HepG2 (cell line): ENCODE results near the gene TMEM221. TPM values are rescaled to one million over a fixed set of nuclear protein-coding genes. Genes with fewer than 3 reads are reported as not detected.

ENCODE experiments used
- CEBPG ChIP-seq: IDR thresholded peaks from 2 replicates; pipeline ENCODE4 v1.6.1; 2016
- CREB1 ChIP-seq, 2 experiments: fragments of 450-650 bp in 1 of 2; IDR thresholded peaks; 2 replicates each; pipeline ENCODE4 v1.6.1; 2016 to 2017; ENCODE audit warnings: control low read depth in 1 of 2, mild to moderate bottlenecking in 1 of 2, missing compliant biosample characterization in 1 of 2, missing genetic modification characterization in 1 of 2
- ERF ChIP-seq: IDR thresholded peaks from 2 replicates; pipeline ENCODE4 v1.6.1; 2018; ENCODE audit warnings: missing biosample characterization, missing genetic modification reagents
- GABPB1 ChIP-seq: IDR thresholded peaks from 2 replicates; pipeline ENCODE4 v1.6.1; 2016; ENCODE audit warnings: mild to moderate bottlenecking, missing genetic modification reagents, moderate library complexity, missing compliant biosample characterization
- HOXA5 ChIP-seq: sonication (generic); formaldehyde crosslinking; IDR thresholded peaks from 2 replicates; pipeline ENCODE4 v1.4.0; 2020; ENCODE audit warnings: missing genetic modification reagents
- KLF11 ChIP-seq: IDR thresholded peaks from 2 replicates; pipeline ENCODE4 v1.6.1; 2016; ENCODE audit warnings: missing compliant biosample characterization
- REPIN1 ChIP-seq: sonication (generic); formaldehyde crosslinking; IDR thresholded peaks from 2 replicates; pipeline ENCODE4 v1.8.0; 2022; ENCODE audit warnings: missing genetic modification reagents, low read depth, mild to moderate bottlenecking, borderline replicate concordance
- ZFX ChIP-seq: sonication (generic); formaldehyde crosslinking; IDR thresholded peaks from 2 replicates; pipeline ENCODE4 v1.4.0; 2020; ENCODE audit warnings: mild to moderate bottlenecking, low read depth, missing genetic modification reagents, moderate library complexity
- ZNF12 ChIP-seq: sonication (generic); formaldehyde crosslinking; IDR thresholded peaks from 2 replicates; pipeline ENCODE4 v1.5.0; 2020; ENCODE audit warnings: missing genetic modification reagents
- ZNF292 ChIP-seq: sonication (generic); formaldehyde crosslinking; IDR thresholded peaks from 2 replicates; pipeline ENCODE4 v1.8.1; 2022; ENCODE audit warnings: mild to moderate bottlenecking, low read depth, missing genetic modification reagents, borderline replicate concordance
- ZNF484 ChIP-seq: sonication (generic); formaldehyde crosslinking; IDR thresholded peaks from 2 replicates; pipeline ENCODE4 v1.5.1; 2020; ENCODE audit warnings: mild to moderate bottlenecking, low read depth, missing genetic modification reagents, borderline replicate concordance
- ZNF564 ChIP-seq: sonication (generic); formaldehyde crosslinking; IDR thresholded peaks from 2 replicates; pipeline ENCODE4 v1.8.1; 2023; ENCODE audit warnings: mild to moderate bottlenecking, missing genetic modification reagents
- ZNF687 ChIP-seq: sonication (generic); formaldehyde crosslinking; IDR thresholded peaks from 2 replicates; pipeline ENCODE4 v1.5.1; 2020; ENCODE audit warnings: mild to moderate bottlenecking, missing genetic modification reagents, moderate library complexity
- ZNF781 ChIP-seq: sonication (generic); formaldehyde crosslinking; IDR thresholded peaks from 2 replicates; pipeline ENCODE4 v1.5.1; 2020; ENCODE audit warnings: borderline replicate concordance, mild to moderate bottlenecking, missing genetic modification reagents; ENCODE audit errors: not compliant biosample characterization
- polyA plus RNA-seq, 8 experiments: library from polyadenylated mRNA; depleted of rRNA in 3 of 8; stranded (reverse) in 7 of 8; unstranded in 1 of 8; fragments of >200 nt; fragmentation: Illumina TruSeq in 4 of 8; extraction: Trizol in 4 of 8; gene quantifications; 2 replicates each; pipeline versions ENCODE4 v1.2.1 to v1.2.3, GENCODE V29; 2011 to 2016; ENCODE audit warnings: low read depth in 4 of 8, missing spikeins in 1 of 8, mixed read lengths in 1 of 8; ENCODE audit not compliant: insufficient read depth in 1 of 8
- total RNA-seq, 5 experiments: library from RNA; depleted of rRNA; stranded (reverse); fragments of >200 nt; fragmentation: Illumina TruSeq; extraction: Trizol; gene quantifications; 2 replicates each; pipeline ENCODE4 v1.2.3, GENCODE V29; 2016; ENCODE audit warnings: low read depth in 1 of 5
- TF ChIP-seq, protein P1 (sequence below): IDR thresholded peaks from 2 replicates; pipeline ENCODE4 v1.6.1; 2012; ENCODE audit warnings: inconsistent platforms
- TF ChIP-seq, protein P2 (sequence below): sonication (generic); formaldehyde crosslinking; IDR thresholded peaks from 2 replicates; pipeline ENCODE4 v1.4.0; 2020; ENCODE audit warnings: missing genetic modification reagents
- TF ChIP-seq, protein P3 (sequence below): sonication (generic); formaldehyde crosslinking; conservative IDR thresholded peaks from 2 replicates; pipeline ENCODE4 v1.4.0; 2020; ENCODE audit warnings: mild to moderate bottlenecking, missing genetic modification reagents, moderate library complexity

TMEM221 gene
- total and polyA plus RNA-seq, 2 of the 13 experiments (the other 11 are each of a cell fraction or from before 2014, with no cell fraction given) = 0.33 to 0.77 TPM

DNA sequence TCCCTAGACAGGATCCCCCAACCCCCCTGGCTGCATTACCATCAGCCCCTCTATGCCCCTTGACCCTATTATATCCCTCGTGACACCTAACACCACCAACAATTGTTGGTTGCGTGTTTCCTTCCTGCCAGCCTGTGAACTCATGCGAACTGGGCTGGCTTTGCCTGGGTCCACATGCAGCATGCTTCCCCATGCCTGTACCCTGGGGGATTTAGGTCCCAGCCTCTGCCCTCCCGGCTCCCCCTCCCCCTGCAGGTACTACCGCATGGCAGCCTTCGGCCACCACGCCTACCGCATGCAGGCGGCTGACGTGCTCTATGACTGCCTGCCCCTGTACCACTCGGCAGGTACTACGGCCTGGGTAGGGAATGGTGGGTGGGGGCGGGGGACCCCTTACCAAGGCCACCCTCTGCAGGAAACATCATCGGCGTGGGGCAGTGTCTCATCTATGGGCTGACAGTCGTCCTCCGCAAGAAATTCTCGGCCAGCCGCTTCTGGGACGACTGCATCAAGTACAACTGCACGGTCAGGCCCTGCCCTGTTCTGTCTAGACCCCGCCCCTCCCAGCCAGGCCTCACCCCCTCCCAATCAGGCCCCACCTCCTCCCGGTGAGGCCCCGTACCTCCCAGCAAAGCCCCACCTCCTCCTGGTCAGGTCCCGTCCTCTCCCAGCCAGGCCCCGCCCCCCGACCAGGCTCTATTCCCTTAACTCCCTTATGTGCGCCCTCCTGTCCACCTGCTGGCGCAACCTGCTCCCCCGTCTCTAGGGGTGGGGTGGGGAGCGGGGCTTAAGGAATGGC, 40.3 kb upstream of the TMEM221 start (continued):
- TF ChIP-seq REPIN1 (CRISPR knock-in tag) (0 out of 2 replicates have a peak, but pooled peaks have one; percentile 26), ERF (peak; percentile 15; the same call in 1 of the 2 replicates), ZNF12 (CRISPR knock-in tag) (no peak), ZNF292 (0 out of 2 replicates have a peak, but pooled peaks have one; percentile 27), CEBPG (0 out of 2 replicates have a peak, but pooled peaks have one; percentile 26), ZNF564 (CRISPR knock-in tag) (peak; percentile 97), ZFX (peak; percentile 46; the same call in 1 of the 2 replicates), ZNF484 (CRISPR knock-in tag) (no peak), HOXA5 (0 out of 2 replicates have a peak, but pooled peaks have one; percentile 41), ZNF687 (CRISPR knock-in tag) (peak; percentile 88), ZNF781 (no peak), CREB1 (IDR thresholded peaks at IDR 0.05) (no peak), CREB1 (CRISPR knock-in tag; IDR thresholded peaks at IDR 0.05) (0 out of 2 replicates have a peak, but pooled peaks have one; percentile 15), GABPB1 (CRISPR knock-in tag) (0 out of 2 replicates have a peak, but pooled peaks have one; percentile 19), KLF11 (CRISPR knock-in tag) (no peak)
- TF ChIP-seq, protein P1, sequence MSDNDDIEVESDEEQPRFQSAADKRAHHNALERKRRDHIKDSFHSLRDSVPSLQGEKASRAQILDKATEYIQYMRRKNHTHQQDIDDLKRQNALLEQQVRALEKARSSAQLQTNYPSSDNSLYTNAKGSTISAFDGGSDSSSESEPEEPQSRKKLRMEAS = peak; percentile 81
- TF ChIP-seq, protein P2, sequence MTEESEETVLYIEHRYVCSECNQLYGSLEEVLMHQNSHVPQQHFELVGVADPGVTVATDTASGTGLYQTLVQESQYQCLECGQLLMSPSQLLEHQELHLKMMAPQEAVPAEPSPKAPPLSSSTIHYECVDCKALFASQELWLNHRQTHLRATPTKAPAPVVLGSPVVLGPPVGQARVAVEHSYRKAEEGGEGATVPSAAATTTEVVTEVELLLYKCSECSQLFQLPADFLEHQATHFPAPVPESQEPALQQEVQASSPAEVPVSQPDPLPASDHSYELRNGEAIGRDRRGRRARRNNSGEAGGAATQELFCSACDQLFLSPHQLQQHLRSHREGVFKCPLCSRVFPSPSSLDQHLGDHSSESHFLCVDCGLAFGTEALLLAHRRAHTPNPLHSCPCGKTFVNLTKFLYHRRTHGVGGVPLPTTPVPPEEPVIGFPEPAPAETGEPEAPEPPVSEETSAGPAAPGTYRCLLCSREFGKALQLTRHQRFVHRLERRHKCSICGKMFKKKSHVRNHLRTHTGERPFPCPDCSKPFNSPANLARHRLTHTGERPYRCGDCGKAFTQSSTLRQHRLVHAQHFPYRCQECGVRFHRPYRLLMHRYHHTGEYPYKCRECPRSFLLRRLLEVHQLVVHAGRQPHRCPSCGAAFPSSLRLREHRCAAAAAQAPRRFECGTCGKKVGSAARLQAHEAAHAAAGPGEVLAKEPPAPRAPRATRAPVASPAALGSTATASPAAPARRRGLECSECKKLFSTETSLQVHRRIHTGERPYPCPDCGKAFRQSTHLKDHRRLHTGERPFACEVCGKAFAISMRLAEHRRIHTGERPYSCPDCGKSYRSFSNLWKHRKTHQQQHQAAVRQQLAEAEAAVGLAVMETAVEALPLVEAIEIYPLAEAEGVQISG = peak; percentile 77
- TF ChIP-seq, protein P3, sequence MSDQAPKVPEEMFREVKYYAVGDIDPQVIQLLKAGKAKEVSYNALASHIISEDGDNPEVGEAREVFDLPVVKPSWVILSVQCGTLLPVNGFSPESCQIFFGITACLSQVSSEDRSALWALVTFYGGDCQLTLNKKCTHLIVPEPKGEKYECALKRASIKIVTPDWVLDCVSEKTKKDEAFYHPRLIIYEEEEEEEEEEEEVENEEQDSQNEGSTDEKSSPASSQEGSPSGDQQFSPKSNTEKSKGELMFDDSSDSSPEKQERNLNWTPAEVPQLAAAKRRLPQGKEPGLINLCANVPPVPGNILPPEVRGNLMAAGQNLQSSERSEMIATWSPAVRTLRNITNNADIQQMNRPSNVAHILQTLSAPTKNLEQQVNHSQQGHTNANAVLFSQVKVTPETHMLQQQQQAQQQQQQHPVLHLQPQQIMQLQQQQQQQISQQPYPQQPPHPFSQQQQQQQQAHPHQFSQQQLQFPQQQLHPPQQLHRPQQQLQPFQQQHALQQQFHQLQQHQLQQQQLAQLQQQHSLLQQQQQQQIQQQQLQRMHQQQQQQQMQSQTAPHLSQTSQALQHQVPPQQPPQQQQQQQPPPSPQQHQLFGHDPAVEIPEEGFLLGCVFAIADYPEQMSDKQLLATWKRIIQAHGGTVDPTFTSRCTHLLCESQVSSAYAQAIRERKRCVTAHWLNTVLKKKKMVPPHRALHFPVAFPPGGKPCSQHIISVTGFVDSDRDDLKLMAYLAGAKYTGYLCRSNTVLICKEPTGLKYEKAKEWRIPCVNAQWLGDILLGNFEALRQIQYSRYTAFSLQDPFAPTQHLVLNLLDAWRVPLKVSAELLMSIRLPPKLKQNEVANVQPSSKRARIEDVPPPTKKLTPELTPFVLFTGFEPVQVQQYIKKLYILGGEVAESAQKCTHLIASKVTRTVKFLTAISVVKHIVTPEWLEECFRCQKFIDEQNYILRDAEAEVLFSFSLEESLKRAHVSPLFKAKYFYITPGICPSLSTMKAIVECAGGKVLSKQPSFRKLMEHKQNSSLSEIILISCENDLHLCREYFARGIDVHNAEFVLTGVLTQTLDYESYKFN (CRISPR knock-in tag) = 0 out of 2 replicates have a peak, but pooled peaks have one; percentile 7
